Measurements from ENCODE around the gene NOM1.

The NOM1 gene

DNA sequence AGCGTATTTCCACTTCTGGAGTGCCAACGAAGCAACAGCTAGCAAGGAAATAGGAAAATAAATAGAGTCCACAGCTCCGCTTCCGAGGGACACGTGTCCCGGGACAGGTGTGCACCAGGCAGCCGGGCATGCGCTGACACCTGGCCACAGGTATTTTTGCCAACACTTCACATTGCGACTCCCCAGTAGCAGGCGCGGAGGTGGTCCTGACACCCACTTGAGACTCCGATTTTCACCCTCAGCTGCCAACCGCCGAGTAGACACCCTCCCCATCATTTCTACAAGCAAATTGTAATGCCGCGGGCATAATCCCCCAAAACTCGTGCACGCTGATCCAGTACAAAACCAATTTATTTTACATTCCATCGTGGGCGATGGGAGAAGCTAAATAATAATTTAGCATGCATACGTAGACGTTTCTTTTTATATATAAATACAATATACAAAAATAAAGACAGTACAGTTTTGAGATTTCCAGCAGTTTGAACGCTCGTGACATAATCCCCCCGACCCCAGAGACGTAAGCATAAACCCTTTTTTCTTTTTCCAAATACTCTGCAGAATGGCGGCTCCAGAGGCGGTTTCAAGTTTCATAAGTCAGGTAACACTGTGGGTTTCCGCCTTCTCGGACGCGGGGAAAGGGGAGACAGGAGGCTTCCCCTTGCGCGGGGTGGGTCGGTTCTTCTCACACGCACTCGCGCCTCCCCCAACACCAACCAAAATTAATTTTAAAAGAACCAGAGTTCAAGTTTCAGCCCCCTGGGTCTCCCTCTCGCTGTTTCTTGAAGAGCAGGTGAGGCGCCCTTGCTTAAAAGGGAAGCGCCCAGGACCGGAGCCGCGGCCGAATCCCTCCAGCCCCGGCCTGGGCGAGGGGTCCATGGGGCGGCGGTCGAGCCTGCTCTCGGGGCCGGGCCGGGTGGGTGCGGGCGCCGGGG lies 55.3 kb downstream of the NOM1 start:
- DNase-seq: no peak

DNA sequence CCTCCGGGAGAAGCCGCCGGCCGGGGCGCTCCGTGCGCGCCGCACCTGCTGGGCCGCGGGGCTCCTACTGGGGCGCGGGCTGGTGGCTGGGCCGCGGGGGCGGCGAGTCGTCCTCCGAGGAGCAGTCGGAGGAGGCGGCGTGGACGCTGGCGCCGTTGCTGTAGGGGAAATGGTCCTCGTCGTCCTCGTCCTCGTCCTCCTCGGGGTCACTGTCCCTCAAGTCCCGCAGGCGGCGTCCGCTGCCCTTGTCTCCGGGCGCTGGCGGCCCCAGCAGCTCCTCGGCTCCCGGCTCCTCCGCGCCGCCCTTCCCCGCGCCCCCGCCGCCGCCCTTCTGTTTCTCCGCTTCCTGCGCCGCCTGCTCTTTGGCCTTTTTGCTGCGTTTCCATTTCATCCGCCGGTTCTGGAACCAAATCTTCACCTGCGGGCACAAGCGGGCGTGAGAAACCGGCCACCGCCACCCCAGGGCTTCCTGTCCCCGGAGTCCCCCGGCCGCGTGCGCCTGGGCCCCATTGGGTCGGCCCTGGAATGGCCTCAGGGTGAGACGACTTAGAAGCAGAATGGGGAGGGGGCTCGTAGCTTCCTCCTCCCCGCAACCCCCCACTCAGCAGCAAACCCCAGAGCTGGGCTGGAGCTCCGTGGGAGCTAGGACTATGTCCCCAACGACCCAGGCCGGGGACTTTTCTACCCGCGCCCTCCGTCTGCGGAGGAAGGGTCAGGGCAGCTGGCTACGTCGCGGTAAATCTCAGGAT lies 56.1 kb downstream of the NOM1 start:
- no peak for DNase-seq

DNA sequence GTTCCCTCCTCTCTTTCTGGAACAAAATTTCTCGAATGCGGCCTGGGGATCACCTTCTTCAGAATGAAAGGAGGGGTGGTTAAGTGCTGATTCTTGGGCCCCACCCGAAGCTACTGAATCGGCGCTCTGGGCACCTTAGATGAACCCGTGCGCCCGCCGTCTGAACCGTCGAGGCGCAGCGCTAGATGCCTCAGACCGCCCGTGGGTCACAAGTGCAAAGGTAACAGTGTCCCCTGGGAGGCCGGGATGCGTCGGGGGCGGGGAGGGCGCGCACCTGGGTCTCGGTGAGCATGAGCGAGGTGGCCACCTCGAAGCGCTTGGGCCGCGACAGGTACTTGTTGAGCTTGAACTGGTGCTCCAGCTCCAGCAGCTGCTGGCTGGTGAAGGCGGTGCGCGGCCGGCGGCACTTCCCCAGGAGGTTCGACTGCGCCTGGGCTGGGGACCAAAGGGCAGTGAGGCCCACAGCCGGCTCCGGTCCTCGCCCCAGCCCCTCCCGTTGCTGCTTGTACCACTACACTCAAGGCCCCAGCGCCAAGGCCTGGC lies 56.8 kb downstream of the NOM1 start:
- DNase-seq: no peak

DNA sequence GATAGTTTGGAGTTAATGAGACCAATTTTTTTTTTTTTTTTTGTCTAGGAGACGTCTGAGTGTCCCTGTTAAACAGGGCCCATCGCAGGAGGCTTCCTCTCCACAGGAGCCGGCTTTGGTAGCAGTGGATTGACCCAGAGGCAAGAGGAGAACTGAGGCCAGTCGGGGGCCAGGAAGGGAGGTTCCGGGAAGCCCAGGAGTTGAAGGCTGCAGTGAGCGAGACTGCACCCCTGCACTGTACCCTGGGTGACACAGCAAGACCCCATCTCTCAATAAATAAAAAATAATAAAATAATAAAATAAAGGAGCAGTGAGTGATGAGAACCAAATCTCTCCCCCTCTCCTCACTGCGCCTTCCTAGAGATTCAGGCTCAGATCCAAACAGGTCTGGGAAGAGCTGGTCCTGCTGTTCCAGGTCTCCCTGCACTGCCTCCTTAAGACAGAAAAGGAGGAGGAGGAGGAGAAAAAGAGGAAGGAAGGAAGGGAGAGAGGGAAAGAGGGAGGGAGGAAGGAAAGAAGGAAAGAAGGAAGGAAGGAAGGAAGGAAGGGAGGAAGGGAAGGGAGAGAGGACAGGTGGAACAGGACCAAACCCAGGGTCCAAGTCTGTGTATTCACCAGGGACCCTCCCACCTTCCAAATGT lies 57.4 kb downstream of the NOM1 start:
- DNase-seq: no peak

DNA sequence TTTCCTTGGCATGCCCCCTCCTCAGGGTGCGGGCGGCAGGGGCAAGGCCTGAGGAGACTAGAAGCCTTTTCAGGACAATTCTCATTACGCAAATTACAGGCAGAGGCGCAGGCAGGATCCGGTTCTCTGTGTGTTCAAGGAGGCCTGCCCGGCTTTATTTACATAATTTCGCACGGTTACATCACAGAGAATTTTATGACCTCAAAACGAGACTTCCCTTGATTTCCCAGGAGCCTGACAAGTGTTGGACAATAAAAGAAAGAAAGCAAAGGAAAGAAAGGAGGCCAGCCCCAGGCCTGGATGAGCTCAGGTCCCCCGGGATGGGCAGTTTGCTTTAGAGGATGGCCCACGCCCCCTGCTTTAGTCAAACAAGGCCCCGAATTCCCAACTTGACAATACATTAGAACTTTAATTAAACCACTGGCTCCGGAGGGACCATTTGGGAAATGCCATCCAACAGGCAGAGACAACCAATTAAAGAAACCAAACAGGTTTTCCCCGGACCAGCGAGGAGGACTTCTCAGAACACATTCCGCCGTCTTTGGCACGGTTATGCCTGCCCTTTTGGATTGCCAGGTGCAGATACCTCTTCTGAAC lies 58.1 kb downstream of the NOM1 start:
- DNase-seq: no peak

DNA sequence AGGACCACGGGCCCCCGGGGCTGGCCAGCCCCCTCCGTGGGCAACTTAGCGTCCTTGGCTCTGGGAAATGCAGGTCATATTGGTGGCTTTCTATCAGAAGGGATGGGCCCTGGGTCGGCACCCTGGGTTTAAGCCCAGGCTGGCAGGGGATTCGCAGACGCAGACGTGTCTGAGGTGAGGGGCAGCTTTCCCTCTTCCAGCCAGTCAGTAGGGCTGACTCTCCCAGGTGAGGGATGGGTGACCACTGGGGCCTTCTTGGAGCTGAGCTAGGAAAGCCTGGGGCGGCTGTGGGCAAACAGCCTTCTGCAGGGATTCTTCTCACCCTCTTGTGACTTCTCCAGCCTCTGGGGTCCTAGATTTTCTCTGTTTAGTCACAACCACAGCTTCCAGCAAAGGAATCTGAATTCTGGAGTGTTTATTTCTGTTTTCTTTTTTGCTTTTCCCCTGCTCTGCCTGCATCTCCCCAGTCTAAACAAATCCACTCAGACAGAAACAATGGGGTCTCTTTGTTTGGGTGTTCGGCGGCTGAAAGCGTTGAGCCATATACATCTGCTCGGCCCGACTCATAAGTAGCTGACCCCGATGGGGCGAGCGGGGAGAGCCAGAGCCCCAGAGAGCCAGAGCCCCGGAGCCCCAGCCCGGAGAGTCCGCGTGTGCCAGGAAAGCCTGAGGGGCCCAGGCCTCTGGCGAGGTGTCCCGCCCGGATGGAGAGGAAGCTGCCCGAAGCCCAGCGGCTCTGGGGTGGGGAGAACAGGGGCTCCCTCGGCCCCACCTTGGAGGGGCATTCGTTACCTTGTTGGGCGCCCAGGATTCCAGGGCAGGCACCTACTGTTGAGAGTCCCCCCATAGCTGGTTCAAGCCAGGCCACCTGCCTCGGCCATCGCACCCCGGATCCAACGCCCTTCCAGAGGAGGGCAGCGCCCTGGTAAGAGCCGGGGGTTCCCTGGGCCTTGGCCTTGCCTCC lies 59.0 kb downstream of the NOM1 start:
- DNase-seq: no peak

DNA sequence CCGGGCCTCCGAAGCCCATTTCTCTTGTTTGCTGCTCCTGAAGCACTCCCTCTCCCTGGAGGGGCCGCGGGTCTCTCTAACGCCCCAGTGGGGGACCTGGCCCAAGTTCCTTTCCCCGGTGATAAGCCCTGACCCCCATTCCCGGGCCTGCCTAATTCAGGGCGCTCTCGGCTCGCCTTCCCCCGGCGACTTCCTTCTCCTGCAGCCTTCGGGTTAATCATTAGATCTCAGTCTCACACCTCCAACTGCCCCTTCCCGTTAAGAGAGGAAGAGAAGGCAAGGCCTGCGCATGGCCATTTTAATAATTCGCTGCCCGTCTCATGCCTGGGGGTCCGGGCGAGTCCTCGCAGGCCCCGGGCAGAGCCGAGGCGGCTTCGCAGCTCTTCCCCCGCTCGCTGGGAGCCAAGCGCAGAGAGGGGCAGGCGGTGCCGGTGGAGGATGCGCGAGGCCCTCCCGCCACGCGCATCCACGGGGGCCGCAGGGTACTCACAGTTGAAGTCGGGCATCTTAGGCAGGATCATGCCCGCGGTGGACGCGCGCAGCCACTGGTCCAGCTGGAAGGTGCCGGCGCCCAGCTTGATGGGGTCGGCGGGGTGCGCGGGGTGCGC lies 59.8 kb downstream of the NOM1 start:
- no peak for DNase-seq

DNA sequence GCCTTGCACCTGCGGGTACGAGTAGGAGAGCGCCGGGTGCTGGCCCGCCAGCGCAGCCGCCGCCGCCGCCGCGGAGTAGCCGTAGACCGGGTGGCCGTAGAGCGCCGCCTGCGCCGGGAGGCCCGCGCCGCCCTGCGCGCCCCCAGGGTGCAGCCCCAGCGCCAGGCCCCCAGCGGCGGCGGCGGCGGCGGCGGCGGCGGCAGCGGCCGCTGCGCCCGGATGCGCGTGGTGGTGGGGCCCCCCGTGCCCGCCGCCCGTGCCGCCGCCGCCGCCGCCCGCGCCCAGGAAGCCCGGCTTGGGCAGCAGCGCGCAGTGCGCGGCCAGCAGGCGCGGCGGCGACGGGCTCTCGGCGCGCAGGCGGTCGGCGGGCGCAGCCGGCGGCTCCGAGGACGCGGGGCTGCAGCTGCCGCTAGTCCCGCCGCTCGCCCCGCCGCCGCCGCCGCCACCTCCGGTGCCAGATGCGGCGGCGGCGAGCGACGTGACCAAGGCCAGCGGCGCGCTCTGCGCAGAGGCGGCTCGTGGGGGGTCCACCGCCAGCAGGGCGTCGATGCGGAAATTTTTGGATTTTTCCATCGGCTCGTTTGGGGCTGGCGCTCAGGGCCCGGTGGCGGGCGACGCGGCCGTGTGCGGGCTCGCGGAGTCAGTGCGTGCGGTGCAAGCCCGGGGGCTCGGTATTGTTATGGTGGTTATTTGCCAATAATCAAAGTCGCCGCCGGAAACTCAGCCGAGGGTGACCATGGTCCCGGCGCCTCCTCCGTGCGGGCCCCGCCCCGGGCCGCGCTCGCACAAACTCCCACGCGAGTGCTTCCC lies 60.5 kb downstream of the NOM1 start:
- DNase-seq: no peak

DNA sequence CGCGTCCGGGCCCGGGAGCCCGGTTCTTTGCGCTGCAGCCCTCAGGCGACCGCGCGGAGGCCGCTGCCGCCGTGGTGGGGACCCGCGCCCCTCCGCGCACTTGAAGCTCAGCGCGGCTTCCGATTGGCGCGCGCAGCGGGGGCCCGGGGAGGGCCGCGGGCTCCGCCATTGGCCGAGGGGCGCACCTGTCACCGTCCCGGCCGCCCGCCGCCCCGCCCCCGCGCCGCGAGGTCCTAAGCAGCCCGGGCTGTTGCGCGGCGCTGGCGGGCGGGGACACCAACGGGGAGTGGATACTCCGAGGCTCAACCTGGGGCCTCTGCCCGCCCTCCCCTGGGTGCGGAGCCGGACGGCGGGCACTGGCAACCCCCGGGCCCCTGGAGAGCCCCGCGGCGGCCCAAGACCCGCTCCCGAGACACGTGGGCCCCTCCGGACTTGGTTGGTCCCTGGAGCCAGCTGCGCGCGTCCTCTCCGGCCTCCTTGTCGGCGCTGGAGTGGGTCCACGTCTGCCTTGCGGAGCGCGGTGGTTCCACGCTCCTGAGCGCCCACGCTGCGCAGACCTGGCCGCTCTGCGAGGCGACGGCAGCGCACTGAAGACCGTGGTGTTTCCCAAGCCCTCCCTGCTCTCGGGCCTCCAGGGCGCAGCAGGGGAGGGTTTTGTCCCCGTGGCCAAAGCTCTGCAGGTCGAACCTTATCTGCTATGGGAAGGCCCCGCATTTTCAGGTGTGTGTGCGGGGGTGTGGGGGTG lies 61.2 kb downstream of the NOM1 start, which contains the start of gene MNX1:
Gene MNX1, minus strand, starts transcription at position 76 of the 745 bp plus-strand sequence. CDS start 313 bp downstream, outside the sequence.
- peak; percentile 55 for DNase-seq

DNA sequence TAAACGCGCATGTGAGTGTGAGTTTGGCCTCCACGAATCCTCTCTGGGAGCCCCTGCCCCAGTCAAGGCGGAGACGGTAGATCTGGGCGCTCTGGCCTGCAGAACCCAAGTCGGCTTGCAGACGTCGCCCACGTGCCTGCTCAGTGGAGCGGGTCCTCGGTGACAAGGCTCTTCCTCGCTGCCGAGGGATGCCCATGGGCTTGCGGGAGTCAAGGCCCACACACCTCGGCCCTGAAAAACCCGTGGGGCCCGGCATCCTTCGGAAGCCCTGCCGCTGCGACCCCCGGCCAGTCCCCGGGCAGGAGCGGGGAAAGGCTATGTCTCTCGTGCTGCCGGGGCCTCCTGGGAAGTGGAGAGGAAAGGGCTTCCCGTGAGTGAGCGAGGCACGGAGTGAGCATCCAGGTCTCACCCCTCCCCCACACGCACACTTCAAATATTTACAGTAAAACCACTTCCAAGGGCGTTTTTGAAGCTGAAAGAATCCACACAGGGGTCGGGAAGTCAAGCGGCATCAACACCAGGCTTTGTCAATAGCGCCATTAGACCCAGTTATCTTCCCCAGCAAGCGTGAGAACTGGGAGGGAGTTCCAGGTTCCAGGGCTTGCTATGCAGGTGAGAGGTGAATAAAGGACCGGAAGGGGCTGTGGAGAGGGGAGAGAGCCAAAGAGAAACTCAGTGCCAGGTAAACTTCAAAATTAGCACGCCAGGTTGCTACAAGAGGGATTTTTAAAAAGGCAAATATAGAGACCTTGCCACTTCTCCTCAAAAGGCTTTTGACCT lies 62.0 kb downstream of the NOM1 start:
- no peak for DNase-seq

DNA sequence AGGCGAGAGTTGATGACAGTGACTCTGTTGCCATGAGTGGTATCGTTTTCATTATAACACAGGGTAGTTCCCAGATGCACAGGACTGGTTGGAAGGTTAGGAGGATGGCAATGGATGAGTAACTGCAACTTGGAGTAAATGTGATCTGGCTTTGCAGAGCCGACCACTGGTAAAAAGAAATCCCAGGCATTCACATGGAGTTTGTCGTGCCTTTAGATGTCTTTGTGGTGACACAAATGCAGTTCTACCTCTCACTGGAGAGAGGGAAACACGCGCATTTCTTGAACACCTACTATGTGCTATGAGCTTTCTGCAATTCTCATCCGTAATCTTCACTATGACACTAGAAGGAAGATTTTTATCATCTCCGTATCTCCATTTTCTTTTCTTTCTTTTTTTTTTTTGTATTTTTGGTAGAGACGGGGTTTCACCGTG lies 62.6 kb downstream of the NOM1 start:
- DNase-seq: no peak

DNA sequence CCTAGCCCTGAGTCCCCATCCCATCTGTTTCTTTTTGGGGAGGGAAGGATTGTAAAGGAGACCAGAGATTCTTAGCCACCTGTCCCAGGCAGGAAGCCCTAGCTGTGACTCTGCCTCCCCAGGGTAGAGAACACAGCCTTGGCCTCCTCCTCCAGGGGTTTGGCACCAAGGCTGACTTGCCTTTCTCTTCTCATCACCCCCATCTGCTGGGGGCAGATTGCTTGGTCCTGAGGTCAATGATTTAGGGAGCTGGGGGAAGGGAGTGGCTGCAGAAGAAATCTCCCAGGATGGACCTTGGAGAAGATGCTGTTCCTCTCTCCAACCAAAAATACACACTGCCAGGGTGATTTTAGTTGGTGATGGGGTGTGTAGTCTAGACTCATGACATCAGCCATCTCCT lies 63.6 kb downstream of the NOM1 start:
- DNase-seq: no peak

DNA sequence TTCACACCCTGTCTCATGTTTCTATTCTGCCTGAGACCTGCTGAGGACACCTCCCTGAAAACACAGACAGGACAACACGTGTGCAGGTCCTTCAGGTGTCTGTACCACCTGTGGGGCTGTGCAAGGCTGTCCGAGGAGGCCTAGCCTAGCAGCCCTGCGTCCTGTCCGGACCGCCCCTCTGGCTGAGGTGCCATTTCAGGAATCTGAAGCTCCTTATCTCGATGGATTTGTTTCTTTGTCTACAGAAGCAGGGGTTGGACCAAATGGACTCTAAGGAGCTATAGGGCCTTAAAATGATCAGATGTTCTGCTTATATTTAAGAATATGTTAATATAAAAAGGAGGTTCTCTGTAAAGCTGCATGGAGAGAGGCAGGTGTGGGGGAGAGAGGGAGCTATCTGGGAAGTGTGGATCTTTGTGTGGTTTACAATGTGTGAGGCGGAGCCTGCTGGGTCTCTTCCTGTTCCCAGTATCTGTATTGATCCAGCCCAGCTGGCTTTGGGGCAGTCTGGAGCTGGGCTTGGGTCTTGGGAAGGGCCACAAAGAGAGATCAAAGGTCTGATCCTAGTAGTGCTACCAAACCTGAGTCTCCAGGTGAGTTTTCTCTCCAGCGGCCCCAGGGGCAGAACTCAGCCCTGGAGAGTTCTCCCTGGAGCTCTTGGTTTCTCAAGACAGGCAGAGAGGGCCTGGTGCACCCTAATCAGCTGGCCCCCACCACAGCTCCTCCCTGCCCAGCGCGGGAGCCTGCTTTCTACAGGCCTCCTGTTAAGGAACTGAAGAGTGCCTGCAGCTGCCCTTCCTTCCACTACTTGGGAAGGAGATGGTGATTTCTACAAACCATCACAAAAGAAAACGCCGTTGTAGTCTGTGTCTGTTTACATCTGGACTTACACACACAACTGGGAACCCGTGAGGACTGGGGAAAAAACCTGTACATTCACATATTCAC lies 64.4 kb downstream of the NOM1 start:
- DNase-seq: no peak

DNA sequence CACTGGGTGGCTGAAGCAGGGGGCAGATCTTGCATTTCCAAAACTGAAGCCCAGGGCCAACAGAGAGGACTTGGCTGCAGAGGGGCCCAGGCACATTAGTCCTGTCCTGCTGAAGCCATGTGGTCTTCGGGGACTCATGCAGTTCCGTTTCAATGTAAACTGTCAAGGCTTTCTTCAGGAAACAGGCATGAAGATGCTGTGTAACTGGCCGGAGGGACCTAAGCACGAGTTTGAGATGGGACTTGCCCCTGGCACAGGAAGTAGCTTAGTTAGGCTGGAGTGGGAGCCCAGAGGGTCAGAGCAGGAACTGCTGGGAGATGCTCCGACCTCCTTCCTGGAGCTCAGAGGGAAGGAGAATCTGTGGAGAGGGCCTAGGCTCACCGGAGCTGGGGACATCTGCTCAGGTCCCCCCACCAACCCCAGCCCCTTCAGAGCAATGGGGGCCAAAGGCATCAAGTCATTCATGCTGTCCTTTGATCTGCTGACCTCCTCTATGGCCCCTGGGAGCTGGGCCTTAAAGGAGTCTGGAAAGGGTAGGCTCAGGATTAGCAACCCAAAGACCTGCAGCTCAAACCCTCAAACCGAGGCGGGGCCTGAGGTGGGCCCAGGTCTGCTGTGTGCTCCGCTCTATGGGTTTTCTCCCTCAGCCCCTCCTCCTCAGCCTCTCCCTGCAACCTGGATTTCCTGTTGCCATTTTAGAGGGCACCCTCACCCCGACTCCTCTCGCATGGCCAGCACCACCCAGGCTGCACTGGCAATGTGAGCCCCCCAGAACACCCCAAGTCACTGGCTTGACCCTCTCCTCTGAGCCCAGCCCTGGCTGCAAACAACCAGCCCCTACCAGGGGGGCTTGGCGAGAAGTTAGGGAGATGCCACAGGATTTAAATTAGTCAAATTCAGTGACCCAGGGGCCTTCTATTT lies 65.4 kb downstream of the NOM1 start:
- no peak for DNase-seq

DNA sequence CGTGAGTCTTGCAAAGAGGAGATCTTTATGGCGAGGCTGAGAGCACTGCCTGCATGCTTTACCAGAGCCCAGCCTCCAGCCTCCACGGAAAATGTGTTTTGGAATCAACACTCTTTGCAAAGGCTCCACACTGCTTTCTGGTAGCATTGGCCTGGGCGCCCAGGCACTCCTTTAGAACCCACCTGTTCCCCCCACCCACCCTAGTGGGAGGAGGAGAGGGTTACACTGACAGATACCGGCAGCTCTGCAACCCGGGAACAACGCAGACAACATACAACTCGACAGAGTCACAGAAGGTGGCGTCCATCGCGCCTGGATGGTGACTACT lies 66.5 kb downstream of the NOM1 start:
- no peak for DNase-seq

DNA sequence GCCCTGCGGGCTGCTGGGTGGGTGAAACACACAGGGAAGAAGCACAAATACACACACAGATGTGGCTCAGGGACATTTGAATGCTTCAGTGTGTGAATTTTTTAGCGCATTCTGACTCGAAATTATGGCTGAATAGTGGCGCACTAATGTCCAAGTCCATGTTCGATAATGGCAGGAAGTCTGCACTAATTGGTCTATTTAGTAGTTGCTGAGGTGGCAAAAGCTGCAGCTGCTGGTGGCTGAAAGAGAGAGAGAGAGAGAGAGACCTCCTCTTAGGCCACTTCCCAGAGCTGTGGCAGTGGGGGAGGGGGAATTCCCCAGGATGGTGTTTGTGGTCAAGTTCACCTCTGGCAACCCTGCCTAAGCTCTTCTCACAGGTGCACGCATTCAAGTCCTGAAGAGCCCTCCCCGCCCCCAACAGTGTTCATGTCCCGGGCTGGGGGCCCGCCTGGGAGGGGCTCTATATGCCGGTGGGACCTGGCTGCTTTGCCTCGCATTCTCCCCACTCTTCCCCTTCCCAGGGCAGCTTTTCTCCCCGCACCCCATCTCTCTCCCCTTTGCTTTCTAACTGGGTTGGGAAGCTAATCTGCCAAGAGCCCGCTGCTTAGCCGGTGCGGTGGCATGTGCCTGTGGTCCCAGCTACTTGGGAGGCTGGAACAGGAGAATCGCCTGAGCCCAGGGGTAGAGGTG lies 67.0 kb downstream of the NOM1 start:
- DNase-seq: no peak

All from SHP77 treated with DMSO at 0.1 percent for 48 hours (cell line).